Coronary artery (tissue), 2 donors: ENCODE measurements around the gene IKBKE.

ENCODE experiments used
- DNase-seq: peaks from one replicate; pipeline ENCODE4 v3.0.0-alpha.2; 2017; ENCODE audit warnings: low spot score
- H3K27ac ChIP-seq, 2 donors: fragments of 200-600 bp; sonication (generic); one replicate each; pipeline ENCODE4 v1.5.1; 2016 to 2019
- H3K4me3 ChIP-seq: fragments of 200-600 bp; sonication (generic); 2 replicates; pipeline ENCODE4 v1.5.1; 2016; ENCODE audit warnings: mild to moderate bottlenecking, moderate library complexity
- TF ChIP-seq, protein P1 (sequence below): fragments of 200-600 bp; sonication (generic); IDR thresholded peaks from one replicate; pipeline ENCODE4 v1.5.1; 2019; ENCODE audit warnings: antibody characterized with exemption

IKBKE gene

DNA sequence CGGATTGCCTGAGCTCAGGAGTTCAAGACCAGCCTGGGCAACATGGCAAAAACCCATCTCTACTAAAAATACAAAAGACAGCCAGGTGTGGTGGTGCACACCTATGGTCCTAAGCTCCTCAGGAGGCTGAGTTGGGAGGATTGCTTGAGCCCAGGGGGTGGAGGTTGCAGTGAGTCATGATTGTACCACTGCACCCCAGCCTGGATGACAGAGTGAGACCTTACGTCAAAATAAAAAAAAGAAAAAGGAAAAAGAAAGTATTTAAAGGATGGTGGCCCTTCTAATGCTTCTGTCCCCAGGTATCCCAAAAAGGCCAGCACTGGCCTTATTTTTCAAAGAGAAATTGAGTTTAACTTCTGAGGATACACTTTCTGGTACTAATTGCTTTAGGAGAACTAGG lies 1.7 kb downstream of the IKBKE start:
- no peak for DNase-seq
- Histone ChIP-seq H3K27ac (no peak overlapping the region), H3K4me3 (no peak overlapping the region)
- TF ChIP-seq, protein P1, sequence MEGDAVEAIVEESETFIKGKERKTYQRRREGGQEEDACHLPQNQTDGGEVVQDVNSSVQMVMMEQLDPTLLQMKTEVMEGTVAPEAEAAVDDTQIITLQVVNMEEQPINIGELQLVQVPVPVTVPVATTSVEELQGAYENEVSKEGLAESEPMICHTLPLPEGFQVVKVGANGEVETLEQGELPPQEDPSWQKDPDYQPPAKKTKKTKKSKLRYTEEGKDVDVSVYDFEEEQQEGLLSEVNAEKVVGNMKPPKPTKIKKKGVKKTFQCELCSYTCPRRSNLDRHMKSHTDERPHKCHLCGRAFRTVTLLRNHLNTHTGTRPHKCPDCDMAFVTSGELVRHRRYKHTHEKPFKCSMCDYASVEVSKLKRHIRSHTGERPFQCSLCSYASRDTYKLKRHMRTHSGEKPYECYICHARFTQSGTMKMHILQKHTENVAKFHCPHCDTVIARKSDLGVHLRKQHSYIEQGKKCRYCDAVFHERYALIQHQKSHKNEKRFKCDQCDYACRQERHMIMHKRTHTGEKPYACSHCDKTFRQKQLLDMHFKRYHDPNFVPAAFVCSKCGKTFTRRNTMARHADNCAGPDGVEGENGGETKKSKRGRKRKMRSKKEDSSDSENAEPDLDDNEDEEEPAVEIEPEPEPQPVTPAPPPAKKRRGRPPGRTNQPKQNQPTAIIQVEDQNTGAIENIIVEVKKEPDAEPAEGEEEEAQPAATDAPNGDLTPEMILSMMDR = no peak

DNA sequence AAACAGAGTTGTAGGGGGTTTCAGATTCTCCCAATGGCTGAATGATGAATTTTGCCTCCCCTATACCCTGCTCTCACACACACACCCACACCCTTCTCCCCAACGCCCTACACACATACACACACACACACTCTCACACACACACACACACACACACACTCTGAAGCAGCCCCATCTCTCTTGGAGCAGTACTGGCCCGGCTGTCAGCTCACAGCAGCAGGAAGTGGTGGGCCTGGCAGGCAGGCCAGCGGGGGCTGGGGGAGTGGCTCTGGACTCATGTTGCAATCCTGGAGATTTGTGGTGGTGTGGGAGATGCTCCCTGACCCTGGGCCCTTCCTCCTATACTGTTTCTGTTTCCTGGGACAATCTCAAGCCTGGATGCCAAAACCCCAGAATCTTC lies 2.2 kb downstream of the IKBKE start:
- Histone ChIP-seq H3K27ac (peak overlapping the region in 1 of 2 donors; percentile 1), H3K4me3 (no peak overlapping the region)
- no peak for DNase-seq
- TF ChIP-seq, protein P1 = no peak

DNA sequence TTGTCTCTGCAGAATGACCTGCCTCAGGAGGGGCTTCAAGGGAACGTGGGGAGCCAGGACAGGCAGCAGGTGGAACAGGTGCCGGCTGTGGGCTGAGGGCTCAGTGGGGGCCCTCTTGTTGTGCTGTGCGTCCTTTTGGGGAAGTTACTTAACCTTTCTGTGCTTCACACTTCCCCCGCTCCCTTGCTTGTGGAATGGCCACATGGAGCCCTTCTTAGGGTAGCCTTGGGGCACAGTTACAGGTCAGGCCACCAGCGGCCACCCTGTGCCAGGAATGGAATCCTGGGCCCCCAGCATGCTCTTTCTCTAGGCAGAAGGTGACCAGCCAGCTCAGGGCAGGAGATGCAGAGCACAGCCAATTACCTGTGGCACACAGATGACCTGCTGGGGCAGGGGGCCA lies 2.6 kb downstream of the IKBKE start:
- peak overlapping the region in 1 of 2 donors; percentile 1 for H3K27ac ChIP-seq
- no peak for DNase-seq

GRCh38 chr1:206476058-206476457 lies 5.8 kb downstream of the IKBKE start:
- TF ChIP-seq, protein P1 = no peak
- no peak overlapping the region for H3K27ac ChIP-seq
- DNase-seq = no peak
- H3K4me3 ChIP-seq = no peak overlapping the region

More for the DNA sequence above, 2.6 kb downstream of the IKBKE start:
- H3K4me3 ChIP-seq = no peak overlapping the region
- TF ChIP-seq, protein P1 = no peak

GRCh38 chr1:206476591-206476990 lies 6.3 kb downstream of the IKBKE start:
- TF ChIP-seq, protein P1 = no peak
- no peak for DNase-seq
- Histone ChIP-seq H3K4me3 (no peak overlapping the region), H3K27ac (no peak overlapping the region)

DNA sequence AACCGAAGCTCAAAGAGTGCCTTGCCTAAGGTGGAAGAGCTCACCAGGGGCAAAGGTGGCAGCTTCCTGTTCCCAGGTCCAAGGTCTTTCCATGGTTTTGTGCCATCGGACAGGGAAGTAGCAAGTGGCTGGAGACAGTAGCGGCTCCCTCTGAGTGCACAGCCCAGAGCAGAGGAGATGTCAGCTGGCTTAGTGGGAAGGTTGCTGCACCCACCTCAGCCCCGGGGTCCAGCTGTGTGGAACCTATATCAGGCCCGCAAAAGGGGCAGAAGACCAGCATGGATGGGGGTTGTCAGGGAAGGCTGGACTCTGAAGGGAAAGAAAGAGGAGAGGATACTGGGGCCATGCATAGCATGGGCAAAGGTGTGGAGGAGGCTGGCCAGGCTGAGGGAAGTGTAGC lies 6.8 kb downstream of the IKBKE start:
- Histone ChIP-seq H3K27ac (no peak overlapping the region), H3K4me3 (no peak overlapping the region)
- TF ChIP-seq, protein P1 = no peak
- DNase-seq = no peak

- no peak overlapping the region for H3K4me3 ChIP-seq
- TF ChIP-seq, protein P1 = no peak
- no peak overlapping the region for H3K27ac ChIP-seq
- DNase-seq = no peak
Observed at GRCh38 chr1:206477581-206478380, 7.5 kb downstream of the IKBKE start.
